K562 (cell line): ENCODE results near the gene PCK2. TPM values are rescaled to one million over a fixed set of nuclear protein-coding genes. Genes with fewer than 3 reads are reported as not detected.

Source experiments
- ATAC-seq: fragments of 200-7000 bp; cut with Tn5 transposase; 3 replicates; pipeline ENCODE4 v1.9.1; 2020; ENCODE audit warnings: moderate library complexity
- BruUV-seq: library from RNA; stranded (reverse); fragments of 400-500 nt; replicated peaks from 2 replicates; lab custom pipeline; 2021; lab: Mats Ljungman, UMichigan
- CTCF ChIA-PET: fragments of 300-600 bp; formaldehyde crosslinking; extraction: SDS; loops from one replicate; lab custom pipeline; 2021; ENCODE audit warnings: low intra/inter-chr PET ratio; lab: Yijun Ruan, JAX
- POLR2A ChIA-PET: fragments of 300-600, 350-650 bp; sonication (Branson Sonifier 250); formaldehyde crosslinking; extraction: SDS; loops from one replicate; lab custom pipeline; 2021; ENCODE audit warnings: antibody characterized with exemption, inconsistent platforms; lab: Yijun Ruan, JAX
- DNase-seq, 4 experiments: peaks; one replicate each; pipeline versions ENCODE4 v3.0.0 to v3.0.0-alpha.2; 2011 to 2018; ENCODE audit warnings: low spot score in 3 of 4, mixed read lengths in 3 of 4; ENCODE audit errors: extremely low read depth in 1 of 4
- FAIRE-seq: peaks from 2 replicates; lab custom pipeline; 2011; peaks lifted over from hg19 to GRCh38; lab: Jason Lieb, UNC
- H2AFZ ChIP-seq: 2 replicates; pipeline ENCODE4 v1.6.0; 2011; ENCODE audit warnings: low read depth, low read length, control low read depth, inconsistent platforms
- H3K27ac ChIP-seq: fragments of 200-600 bp; 3 replicates; pipeline ENCODE4 v1.8.0; 2011; ENCODE audit warnings: low read depth, mild to moderate bottlenecking, control low read depth, inconsistent platforms, low read length, moderate library complexity, mixed read lengths; ENCODE audit errors: extremely low read depth
- H3K27me3 ChIP-seq, 2 experiments: fragments of 300-600 bp in 1 of 2; 2 replicates in 1 of 2; 3 replicates in 1 of 2; pipeline versions ENCODE4 v1.6.0 to v1.8.0; 2011; ENCODE audit warnings: inconsistent platforms in 2 of 2, low read length in 2 of 2, mild to moderate bottlenecking in 1 of 2, mixed read lengths in 1 of 2, moderate library complexity in 1 of 2; ENCODE audit not compliant: control insufficient read depth in 2 of 2, insufficient read depth in 2 of 2
- H3K36me3 ChIP-seq: fragments of 300-600 bp; 3 replicates; pipeline ENCODE4 v1.8.0; 2011; ENCODE audit warnings: mild to moderate bottlenecking, low read length, inconsistent platforms; ENCODE audit not compliant: control insufficient read depth, insufficient read depth
- H3K4me1 ChIP-seq, 2 experiments: fragments of 200-600 bp in 1 of 2; replicated peaks in 1 of 2; 2 replicates in 1 of 2; 3 replicates in 1 of 2; pipeline versions ENCODE4 v1.5.1 to v1.8.0; 2011; ENCODE audit warnings: inconsistent platforms in 2 of 2, low read length in 2 of 2, mild to moderate bottlenecking in 1 of 2, mixed read lengths in 1 of 2, moderate library complexity in 1 of 2; ENCODE audit not compliant: control insufficient read depth in 2 of 2, insufficient read depth in 2 of 2
- H3K4me2 ChIP-seq: 2 replicates; pipeline ENCODE4 v1.6.1; 2011; ENCODE audit warnings: low read length, control low read depth, inconsistent platforms, mixed read lengths; ENCODE audit not compliant: insufficient read depth
- H3K4me3 ChIP-seq: fragments of 200-600 bp; sonication (generic), shearing (Covaris generic); 2 replicates; pipeline ENCODE4 v1.5.1; 2016; ENCODE audit warnings: control low read depth, inconsistent platforms
- H3K79me2 ChIP-seq: fragments of 200-600 bp; 3 replicates; pipeline ENCODE4 v1.8.0; 2011; ENCODE audit warnings: low read length, inconsistent platforms; ENCODE audit not compliant: control insufficient read depth, insufficient read depth
- H3K9ac ChIP-seq, 2 experiments: 2 replicates each; pipeline versions ENCODE4 v1.6.0 to v1.6.1; 2011; ENCODE audit warnings: low read depth in 2 of 2, low read length in 2 of 2, control low read depth in 1 of 2, inconsistent platforms in 1 of 2, mild to moderate bottlenecking in 1 of 2, mixed read lengths in 1 of 2; ENCODE audit not compliant: insufficient read depth in 1 of 2
- H3K9me1 ChIP-seq: one replicate; pipeline ENCODE4 v1.6.0; 2011; ENCODE audit warnings: inconsistent platforms, mild to moderate bottlenecking, low read length, moderate library complexity; ENCODE audit not compliant: control insufficient read depth, insufficient read depth
- H3K9me3 ChIP-seq: replicated peaks from 2 replicates; pipeline ENCODE4 v1.5.1; 2011; ENCODE audit warnings: low read depth, low read length, inconsistent platforms; ENCODE audit not compliant: control insufficient read depth, insufficient read depth
- H4K20me1 ChIP-seq: replicated peaks from 2 replicates; pipeline ENCODE4 v1.6.1; 2011; ENCODE audit warnings: low read length, inconsistent platforms, mixed read lengths; ENCODE audit not compliant: control insufficient read depth, insufficient read depth
- ELF4 ChIP-seq: fragments of 450-650 bp; formaldehyde crosslinking; IDR thresholded peaks from 2 replicates; pipeline ENCODE4 v1.4.0; 2022; ENCODE audit warnings: missing genetic modification characterization
- SIN3B ChIP-seq: fragments of 450-650 bp; IDR thresholded peaks from 2 replicates; pipeline ENCODE4 v1.6.1; 2017; ENCODE audit warnings: low read depth, mild to moderate bottlenecking, moderate library complexity
- ZNF121 ChIP-seq: sonication (generic); formaldehyde crosslinking; conservative IDR thresholded peaks from 2 replicates; pipeline ENCODE4 v1.8.0; 2022; ENCODE audit warnings: missing genetic modification reagents
- ZNF696 ChIP-seq: fragments of 250-450 bp; sonication (Bioruptor Pico); conservative IDR thresholded peaks from 2 replicates; pipeline ENCODE4 v1.4.0; 2020; ENCODE audit warnings: mild to moderate bottlenecking, moderate library complexity
- ZNF77 ChIP-seq: fragments of 250-450 bp; sonication (Bioruptor Pico); IDR thresholded peaks from 2 replicates; pipeline ENCODE4 v1.5.0; 2020
- WGBS: fragments of 100-300 bp; shearing (Covaris generic); methylation state at CpG from one replicate; pipeline ENCODE4 v1.1.6; 2016; ENCODE audit warnings: low coverage, mixed read lengths; ENCODE audit not compliant: insufficient coverage; ENCODE audit errors: missing lambda C conversion rate; 5-methylcytosine and 5-hydroxymethylcytosine counted together
- in situ Hi-C: fragments of 300-500 bp; cut with MboI; formaldehyde crosslinking; loops from 4 replicates; pipeline ENCODE4 v1.15.0; 2018; ENCODE audit warnings: inconsistent platforms, mixed read lengths
- intact Hi-C: fragments of 100-400 bp; cut with micrococcal nuclease; formaldehyde crosslinking; loops from 2 replicates; pipeline ENCODE4 v1.14.2; 2022
- polyA plus RNA-seq, 8 experiments: library from polyadenylated mRNA; depleted of rRNA in 4 of 8; stranded (reverse) in 5 of 8; unstranded in 3 of 8; fragments of >200 nt; fragmentation: Nextera tagmentation in 2 of 8; fragmentation: Illumina TruSeq in 1 of 8; extraction: Ambion mirVana in 2 of 8; extraction: Trizol in 1 of 8; gene quantifications; 2 replicates each; pipeline versions ENCODE4 v1.2.1 to v1.2.3, GENCODE V29; 2011 to 2014; ENCODE audit warnings: inconsistent platforms in 1 of 8, missing spikeins in 1 of 8
- total RNA-seq, 7 experiments: library from RNA; depleted of rRNA in 6 of 7; stranded (reverse); fragments of >200 nt in 6 of 7; fragmentation: Illumina TruSeq in 2 of 7; extraction: Trizol in 2 of 7; gene quantifications; 2 replicates each; pipeline versions ENCODE4 v1.2.1 to v1.2.3, GENCODE V29; 2011 to 2021; ENCODE audit warnings: low replicate concordance in 1 of 7
- TF ChIP-seq, protein P1 (sequence below): fragments of 250-450 bp; sonication (Bioruptor Pico); IDR thresholded peaks from 2 replicates; pipeline ENCODE4 v1.5.0; 2020; ENCODE audit warnings: mild to moderate bottlenecking, borderline replicate concordance
- TF ChIP-seq, protein P2 (sequence below): sonication (generic); formaldehyde crosslinking; IDR thresholded peaks from 2 replicates; pipeline ENCODE4 v1.8.1; 2023; ENCODE audit warnings: mild to moderate bottlenecking, missing genetic modification reagents

PCK2 gene
- total and polyA plus RNA-seq, 9 of the 15 experiments (the other 6 are each of a cell fraction or from before 2014, with no cell fraction given): 3.3 to 60.9 (median 30.4) TPM

DNA sequence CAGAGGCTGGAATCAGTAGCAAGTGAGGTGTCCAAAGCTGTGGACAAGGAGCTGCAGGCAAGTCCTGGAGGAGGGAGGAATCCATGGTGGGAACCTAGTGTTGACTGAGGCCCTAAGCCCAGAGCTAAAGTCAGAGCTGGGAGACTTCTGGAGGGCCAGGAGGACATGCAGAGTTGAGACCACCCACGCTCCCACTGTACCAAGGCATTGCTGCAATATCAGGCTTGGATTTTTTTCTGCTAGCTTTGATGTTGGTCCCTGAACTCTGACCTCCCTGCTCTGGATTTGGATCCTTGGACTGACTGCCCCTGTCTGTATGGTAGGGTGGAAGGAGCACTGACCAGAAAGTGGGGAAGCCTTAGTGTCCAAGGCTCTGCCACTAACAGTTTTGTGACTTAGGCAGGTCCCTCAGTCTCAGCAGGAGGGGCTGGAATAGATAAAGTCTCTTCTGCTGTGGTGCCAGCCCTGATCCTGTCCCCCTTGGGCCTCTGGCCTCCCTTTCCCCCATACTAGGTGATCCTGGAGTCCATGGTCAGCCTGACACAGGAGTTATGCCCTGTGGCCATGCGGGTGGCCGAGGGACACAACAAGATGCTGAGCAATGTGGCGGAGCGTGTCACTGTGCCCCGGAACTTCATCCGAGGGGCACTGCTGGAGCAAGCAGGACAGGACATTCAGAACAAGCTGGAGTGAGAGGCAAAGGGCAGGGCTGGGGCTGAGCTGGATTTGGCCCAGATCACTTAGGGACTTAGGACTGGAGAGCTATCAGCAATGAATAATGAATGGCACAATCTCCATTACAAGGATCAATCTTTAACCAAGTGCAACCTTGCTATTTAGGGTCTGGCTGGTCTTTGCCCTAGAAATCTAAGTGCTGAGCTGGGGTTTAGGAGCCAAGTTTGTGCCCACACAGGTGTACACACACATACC, 32.9 kb upstream of the PCK2 start:
- ATAC-seq (no peak), FAIRE-seq (no peak), DNase-seq (no peak)
- Histone ChIP-seq H3K9me1 (no peaks in the 10 kb centered on the region), H2AFZ (no peak overlapping the region), H3K4me1 (peaks cover 0 to 6% of the 10 kb centered on the region in 2 experiments; a peak in 2 of 5 replicates), H4K20me1 (no peaks in the 10 kb centered on the region), H3K36me3 (no peaks in the 10 kb centered on the region), H3K9me3 (no peaks in the 10 kb centered on the region), H3K27me3 (no peaks in the 10 kb centered on the region; a peak in 1 of 5 replicates), H3K4me2 (no peak overlapping the region), H3K79me2 (no peaks in the 10 kb centered on the region), H3K27ac (no peak overlapping the region), H3K4me3 (no peak overlapping the region), H3K9ac (no peak overlapping the region)
- POLR2A ChIA-PET: interaction anchor here (0.5 to 1.8 kb wide), 3 partner anchors 13 to 84 kb away, joined by 3 to 6 read pairs (median 4); partner anchors contain the start of gene PCK2
- intact Hi-C loops (no loop called here), in situ Hi-C loops (no loop called here)
- BruUV-seq: no TSS peak
- no peak for TF ChIP-seq ZNF77
- CTCF ChIA-PET: interaction anchor here (0.5 kb wide), 1 partner anchor 25 kb away, joined by 3 read pairs; no protein-coding TSS in a partner anchor
- 26% methylated on average over 7 of the region's 7 CpGs for WGBS

DNA sequence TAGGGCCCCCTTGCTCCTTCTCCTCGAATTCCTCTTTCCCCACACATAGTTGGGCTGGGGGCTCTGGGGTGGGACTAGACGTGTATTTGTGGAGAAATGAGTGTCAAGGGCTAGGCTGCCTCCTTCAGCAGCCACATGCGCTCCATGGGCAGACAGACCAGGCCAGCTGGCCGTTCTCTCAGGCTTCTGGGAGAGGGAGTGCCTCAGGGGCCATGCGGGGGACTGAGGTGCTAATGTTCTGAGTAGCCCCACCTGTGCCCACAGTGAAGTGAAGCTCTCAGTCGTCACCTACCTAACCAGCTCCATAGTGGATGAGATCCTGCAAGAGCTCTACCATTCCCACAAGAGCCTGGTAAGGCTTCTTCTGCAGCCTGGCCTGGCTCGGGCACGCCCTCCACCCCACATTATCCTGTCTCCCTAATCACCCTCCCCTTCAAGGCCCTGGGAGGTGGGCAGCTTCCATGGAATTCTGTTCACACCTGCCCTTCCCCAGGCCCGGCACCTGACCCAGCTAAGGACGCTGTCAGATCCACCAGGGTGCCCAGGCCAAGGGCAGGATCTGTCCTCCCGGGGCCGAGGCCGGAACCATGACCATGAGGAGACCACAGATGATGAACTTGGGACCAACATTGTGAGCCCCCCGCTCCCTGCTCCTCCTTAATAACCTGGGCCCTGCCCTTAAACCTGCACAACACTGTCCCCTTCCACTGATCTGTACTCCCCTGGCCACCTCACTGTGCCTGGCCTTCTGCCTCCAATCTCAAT, 31.7 kb upstream of the PCK2 start:
- ChIA-PET POLR2A (interaction anchor here (0.6 to 1.8 kb wide), 2 partner anchors 31 to 133 kb away, joined by 4 to 6 read pairs; partner anchors contain the start of genes PCK2 and TM9SF1), CTCF (no interaction called here)
- Histone ChIP-seq H3K79me2 (no peaks in the 10 kb centered on the region), H3K27me3 (peaks cover 0 to 7% of the 10 kb centered on the region in 2 experiments; a peak in 1 of 5 replicates), H2AFZ (no peak overlapping the region), H3K9me3 (no peaks in the 10 kb centered on the region), H3K9me1 (no peaks in the 10 kb centered on the region), H3K36me3 (no peaks in the 10 kb centered on the region), H4K20me1 (no peaks in the 10 kb centered on the region), H3K27ac (no peak overlapping the region), H3K9ac (no peak overlapping the region), H3K4me3 (no peak overlapping the region), H3K4me2 (no peak overlapping the region), H3K4me1 (peaks cover 0 to 6% of the 10 kb centered on the region in 2 experiments; a peak in 2 of 5 replicates)
- FAIRE-seq: no peak
- WGBS: 15% methylated on average over 12 of the region's 14 CpGs
- in situ Hi-C loops: no loop called here
- BruUV-seq: no TSS peak
- ATAC-seq: no peak
- intact Hi-C loops: no loop called here
- DNase-seq: no peak
- TF ChIP-seq, protein P1, sequence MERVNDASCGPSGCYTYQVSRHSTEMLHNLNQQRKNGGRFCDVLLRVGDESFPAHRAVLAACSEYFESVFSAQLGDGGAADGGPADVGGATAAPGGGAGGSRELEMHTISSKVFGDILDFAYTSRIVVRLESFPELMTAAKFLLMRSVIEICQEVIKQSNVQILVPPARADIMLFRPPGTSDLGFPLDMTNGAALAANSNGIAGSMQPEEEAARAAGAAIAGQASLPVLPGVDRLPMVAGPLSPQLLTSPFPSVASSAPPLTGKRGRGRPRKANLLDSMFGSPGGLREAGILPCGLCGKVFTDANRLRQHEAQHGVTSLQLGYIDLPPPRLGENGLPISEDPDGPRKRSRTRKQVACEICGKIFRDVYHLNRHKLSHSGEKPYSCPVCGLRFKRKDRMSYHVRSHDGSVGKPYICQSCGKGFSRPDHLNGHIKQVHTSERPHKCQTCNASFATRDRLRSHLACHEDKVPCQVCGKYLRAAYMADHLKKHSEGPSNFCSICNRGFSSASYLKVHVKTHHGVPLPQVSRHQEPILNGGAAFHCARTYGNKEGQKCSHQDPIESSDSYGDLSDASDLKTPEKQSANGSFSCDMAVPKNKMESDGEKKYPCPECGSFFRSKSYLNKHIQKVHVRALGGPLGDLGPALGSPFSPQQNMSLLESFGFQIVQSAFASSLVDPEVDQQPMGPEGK (CRISPR knock-in tag): no peak
- TF ChIP-seq SIN3B (no peak), ZNF696 (CRISPR knock-in tag) (no peak), ELF4 (no peak), ZNF121 (CRISPR knock-in tag) (no peak)
- TF ChIP-seq, protein P2, sequence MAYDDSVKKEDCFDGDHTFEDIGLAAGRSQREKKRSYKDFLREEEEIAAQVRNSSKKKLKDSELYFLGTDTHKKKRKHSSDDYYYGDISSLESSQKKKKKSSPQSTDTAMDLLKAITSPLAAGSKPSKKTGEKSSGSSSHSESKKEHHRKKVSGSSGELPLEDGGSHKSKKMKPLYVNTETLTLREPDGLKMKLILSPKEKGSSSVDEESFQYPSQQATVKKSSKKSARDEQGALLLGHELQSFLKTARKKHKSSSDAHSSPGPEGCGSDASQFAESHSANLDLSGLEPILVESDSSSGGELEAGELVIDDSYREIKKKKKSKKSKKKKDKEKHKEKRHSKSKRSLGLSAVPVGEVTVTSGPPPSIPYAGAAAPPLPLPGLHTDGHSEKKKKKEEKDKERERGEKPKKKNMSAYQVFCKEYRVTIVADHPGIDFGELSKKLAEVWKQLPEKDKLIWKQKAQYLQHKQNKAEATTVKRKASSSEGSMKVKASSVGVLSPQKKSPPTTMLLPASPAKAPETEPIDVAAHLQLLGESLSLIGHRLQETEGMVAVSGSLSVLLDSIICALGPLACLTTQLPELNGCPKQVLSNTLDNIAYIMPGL (CRISPR knock-in tag): no peak
